NCI-H1417 (cell line): Measurements from ENCODE around the gene FAH.
A peak's percentile ranks its signal among the peaks of the same experiment; 100 is the strongest.

Source experiments
- DNase-seq, 3 experiments: peaks; one replicate each; lab custom pipeline; 2025; lab: John Stamatoyannopoulos, UW

FAH gene

DNA sequence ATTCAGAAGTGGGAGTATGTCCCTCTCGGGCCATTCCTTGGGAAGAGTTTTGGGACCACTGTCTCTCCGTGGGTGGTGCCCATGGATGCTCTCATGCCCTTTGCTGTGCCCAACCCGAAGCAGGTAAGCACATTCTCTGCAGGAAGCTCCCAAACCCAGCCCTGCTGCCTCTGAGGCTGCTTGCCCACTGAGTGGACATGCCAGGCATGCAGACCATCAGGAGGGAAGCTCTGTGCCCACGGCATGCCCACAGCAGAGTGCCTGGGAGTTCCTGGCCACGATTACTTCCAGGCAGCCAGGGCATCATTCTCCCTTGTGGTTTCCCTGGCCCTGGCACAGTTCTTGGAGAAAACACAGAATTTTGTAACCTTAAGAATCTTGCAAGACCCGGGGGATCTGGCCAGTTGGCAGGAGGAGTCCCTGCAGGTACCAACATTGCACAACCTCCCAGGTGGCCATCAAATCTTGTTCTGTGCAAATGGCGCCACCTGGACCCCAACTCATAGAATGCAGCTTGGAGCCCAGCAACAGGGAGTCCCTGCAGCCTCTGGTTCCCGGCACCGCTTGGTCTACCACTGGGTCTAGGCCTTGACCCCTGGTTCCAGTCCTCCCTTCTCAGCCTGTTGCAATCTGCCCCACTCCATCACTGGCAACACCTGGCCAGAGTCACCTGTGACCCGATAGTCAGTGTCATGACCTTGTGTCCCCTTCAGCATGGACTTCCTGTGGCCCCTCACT, 20.4 kb downstream of the FAH start:
- DNase-seq, result peak; percentile 29 to 87 (median 70)

DNA sequence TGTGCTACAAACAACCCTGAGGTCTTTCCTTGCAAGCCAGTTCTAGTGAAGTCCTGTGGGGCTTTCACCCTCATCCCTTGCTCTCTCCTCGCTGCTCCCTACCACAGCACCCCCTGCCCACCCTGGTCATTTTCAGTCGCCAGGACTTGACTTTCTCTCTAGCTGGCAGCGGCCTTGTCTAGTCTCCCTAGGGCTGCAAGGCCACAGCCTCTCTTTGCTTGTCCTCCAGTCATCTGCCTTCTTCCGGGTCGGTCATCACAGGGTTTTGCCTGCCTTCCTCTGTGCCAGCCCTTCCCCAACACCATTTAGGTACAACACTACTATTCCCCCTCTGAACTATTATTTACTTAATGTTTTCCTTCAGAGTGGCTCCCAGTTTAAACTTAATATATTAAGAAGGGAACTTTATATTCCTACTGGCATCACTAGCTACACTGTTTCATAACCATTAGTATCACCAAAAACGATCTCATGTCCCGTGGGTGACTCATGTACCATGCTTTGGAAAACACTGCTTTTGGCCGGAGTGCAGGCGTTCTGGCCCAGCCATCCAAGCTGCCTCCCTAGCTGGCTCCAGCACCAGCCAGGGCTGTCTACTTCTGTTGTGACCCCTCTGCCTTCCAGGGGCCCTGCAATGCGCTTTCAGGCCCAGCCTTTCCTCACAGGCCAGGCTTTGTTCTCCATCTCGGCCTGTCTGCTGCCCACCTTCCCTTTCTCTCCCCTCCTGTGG, 21.4 kb downstream of the FAH start:
- DNase-seq, result no peak

DNA sequence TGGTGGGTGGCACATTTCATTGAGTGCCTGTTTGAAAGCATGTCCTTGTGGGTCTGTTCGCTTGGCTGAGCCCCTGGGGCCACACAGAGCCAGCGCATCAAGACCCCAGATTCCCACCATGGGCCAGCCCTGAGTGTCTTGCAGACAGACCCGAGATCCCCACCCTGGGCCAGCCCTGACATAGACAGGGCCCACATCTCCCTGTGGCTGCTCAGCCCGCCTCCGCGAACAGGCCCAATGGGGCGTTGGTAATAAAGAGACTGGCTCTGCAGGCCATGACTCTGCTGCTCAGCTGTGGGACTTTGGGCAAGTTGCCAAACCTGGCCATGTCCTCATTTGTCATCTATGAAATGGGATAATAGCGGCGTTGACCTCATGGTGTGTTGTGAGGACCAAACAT, 22.6 kb downstream of the FAH start:
- no peak for DNase-seq

DNA sequence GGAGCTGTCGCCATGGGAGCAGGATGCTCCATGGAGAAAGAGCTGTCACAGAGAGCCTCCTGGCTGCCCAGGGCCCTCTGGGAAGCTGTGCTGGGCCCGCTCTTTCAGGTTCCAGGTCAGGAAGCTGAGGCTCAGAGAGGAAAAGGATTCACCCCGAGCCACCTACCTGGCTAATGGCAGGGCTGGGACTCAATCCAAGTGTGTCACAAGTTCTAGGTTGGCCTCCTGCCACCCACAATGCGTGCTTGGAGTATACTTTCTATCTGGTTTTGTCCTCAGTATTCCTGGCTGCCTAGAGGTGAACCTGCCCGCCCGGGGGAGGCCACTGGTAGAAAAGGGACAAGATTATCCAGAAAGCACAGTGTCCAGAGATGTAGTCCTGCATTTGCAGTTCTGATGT, 23.6 kb downstream of the FAH start:
- DNase-seq, result no peak

DNA sequence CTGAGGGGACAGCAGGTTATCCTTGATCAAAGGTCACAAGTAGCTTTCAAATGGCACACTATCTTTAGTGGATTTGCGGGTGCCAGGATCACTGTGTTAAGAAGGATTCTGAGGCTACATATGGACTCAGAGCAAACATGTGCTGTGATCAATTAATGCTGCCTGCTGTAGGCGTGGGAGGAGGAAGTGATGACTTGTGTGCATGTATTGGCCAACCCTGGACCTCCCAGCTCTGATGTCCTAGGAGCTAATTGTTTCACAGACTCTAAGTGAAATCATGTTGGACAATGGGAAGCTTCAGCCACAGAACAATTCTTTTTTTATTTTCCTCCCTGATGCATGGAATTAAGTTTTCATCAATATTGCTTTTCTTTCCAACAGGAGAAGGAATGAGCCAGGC, 24.4 kb downstream of the FAH start:
- no peak for DNase-seq

DNA sequence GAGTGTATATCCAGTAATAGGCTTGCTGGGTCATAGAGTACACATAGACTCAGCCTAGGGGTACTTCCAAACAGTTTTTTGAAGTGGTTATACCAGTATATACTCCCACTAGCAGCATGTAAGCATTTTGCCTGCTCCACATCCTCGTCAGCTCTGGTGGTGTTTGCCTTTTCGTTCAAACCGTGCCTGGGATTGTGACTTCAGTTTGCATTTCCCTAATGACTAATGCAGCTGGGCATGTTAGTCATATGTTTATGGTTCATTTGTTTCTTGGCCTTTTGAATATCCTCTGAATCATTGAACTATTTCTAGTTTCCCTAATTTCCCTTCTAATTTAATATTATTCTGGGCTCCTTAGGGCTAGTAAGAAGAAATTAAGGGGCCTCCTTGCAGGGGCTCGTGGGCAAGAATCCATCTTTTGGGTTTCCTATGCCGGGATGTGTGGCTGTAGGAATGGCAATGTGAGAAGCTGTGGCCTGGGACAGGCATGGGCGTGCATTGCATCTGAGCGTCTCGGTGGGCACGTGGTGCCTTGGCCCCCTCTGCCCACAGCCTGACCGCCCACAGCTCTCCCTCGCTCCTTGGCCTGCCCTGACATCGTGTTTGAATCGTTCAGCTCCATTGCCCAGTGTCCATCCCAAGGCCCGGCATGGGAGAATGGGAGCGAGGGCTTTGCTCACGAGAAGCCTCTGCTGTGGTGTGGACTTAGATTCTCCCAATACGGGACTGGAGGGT, 26.4 kb downstream of the FAH start:
- no peak for DNase-seq

DNA sequence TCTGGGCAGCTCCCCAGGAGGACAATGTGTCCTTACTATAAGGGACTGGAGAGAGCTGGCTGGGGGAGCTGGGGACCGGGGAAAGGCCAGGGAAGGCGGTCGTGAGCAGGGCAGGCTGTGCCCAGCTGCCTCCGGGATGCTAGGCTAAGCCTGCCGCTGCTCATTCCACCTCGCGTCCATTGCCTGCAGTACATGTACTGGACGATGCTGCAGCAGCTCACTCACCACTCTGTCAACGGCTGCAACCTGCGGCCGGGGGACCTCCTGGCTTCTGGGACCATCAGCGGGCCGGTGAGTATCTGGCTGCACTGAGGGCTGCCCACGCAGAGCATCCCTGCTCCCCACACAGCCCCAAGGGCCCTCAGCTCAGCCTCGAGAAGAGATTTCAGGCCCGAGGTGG, 27.1 kb downstream of the FAH start:
- no peak for DNase-seq

DNA sequence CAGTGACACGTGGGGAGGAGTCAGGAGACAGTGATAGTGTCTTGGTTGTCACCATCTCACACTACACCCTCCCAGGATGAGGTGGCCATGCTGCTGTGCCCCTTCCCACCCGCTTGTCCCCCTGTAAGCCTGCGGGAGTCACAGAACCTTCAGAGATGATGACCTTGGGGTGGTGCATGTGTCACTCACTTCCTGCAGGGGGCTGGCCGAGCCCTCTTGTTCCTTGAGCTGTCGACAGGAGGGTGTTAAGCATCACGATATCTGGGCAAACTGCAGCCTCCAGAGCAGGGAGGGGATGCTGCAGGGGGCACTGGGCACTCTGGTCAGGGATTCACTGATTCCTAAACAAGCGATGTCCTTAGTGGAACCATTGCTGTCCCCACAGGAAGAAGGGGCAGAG, 27.7 kb downstream of the FAH start:
- DNase-seq, result no peak

DNA sequence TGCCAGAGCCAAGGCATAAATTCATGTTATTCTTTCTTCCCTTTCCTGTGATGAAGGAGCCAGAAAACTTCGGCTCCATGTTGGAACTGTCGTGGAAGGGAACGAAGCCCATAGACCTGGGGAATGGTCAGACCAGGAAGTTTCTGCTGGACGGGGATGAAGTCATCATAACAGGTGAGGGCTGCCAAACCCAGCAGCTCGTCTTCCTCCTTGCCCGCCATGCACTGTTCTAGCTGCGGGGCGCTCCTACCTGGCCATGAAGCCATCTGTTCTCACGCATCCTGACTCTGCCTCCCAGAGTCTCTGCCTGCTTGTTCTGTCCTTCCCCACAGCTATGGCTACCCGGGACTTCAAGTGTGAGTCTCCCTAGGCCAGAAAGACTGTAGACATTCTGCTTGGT, 28.2 kb downstream of the FAH start:
- no peak for DNase-seq

DNA sequence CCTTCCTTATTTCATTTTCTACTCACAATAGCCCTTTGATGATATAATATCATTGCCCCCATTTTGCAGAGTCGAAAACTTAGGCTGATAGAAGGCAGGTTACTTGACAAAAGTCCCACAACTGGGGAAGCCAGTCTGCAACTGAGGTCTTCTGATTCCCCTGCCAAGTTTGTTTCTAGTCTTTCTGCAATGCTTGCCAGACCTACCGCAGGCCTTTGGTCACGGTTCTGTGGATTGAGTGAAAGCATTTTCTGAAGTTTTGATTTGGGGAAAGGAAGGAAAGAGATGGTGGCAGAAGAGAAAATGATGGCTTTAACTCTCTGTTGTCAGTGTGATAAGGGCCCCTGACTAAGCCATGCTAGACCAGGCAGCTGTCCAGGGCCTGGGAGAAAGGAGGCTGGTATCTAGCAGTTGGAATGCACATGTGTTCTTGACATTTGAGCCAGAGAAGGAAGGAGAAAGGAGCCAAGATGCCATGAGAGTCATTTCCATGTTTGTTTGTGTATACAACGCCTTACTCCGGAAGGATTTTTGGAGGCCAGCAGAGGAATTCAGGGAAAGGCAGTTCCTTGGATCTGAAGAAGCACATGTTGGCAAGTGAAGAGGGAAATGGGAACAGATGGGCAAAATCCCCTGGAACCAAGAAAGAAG, 29.9 kb downstream of the FAH start:
- DNase-seq, result no peak

DNA sequence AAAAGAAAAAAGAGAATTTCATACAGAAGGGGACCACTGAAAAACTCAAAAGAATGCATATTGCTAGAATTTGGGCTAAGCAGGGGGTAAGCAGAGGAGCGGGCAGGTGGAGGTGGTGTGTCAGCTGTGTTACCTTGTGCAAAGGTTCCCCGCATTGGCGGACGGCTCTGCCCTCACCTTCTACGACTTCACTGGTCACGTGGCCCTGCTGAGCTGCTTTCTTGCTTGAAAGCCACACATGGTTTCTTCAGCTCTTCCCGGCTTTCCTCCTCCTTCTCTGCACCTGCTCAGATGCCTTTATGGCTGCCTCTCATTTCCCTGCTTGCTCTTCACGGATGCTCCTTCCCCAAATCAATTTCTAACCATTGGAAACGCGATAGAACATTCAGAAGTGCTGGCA, 30.5 kb downstream of the FAH start:
- no peak for DNase-seq

DNA sequence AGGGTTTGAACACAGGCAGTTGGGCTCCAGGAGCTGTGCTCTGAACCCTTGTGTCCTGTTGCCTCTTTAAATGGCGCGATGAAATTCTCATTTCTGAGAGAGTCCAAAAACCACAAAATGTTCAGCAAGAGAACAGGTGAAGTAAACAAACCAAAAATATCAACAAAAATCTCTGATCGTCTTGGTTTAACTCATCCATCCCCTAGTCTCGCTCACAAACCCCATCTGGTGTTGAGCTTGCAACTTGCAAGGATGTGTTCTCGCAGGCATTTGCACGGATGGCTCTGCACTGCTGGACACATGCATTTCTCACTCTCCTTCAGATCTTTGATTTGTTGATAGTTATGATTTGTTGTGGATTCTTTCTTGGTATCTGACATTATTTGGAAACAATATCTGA, 31.1 kb downstream of the FAH start:
- peak in 1 of 3 experiments; percentile 13 for DNase-seq

DNA sequence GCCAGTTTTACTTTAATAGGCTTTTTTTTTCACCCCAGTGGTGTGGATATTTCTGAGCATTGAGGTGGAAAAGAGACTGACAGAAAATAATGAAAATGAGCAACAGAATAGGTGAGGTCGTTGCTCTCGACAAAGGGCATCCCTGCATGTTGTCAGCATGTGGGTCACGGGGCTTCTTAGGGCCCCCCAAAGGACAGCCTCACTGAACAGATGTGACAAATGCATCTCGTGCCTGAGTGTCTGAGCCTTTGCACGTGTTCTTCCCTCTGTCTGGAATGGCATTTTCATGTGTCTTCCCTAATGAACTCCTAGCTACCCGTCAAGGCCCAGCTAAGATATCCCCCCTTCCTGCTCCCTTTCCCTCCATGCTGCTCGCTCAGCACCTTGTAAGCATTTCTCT, 31.8 kb downstream of the FAH start:
- no peak for DNase-seq

DNA sequence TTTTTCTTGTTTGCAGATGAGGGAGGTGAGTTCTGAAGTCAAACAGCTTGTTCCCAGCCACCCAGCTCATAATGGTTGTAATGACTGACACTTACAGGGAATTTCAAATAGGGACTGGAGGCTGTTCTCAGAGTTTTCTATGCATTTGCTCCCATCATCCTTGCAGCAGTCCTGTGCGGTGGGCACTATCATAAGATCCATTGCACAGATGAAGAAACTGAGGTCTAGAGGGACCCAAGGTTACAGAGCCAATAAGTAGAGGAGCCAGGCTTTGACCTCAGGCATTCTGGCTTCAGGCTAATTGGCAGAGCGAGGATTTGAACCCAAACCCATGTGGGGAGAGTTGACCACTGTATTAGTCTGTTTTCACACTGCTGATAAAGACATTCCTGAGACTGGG, 32.4 kb downstream of the FAH start:
- DNase-seq, result no peak

DNA sequence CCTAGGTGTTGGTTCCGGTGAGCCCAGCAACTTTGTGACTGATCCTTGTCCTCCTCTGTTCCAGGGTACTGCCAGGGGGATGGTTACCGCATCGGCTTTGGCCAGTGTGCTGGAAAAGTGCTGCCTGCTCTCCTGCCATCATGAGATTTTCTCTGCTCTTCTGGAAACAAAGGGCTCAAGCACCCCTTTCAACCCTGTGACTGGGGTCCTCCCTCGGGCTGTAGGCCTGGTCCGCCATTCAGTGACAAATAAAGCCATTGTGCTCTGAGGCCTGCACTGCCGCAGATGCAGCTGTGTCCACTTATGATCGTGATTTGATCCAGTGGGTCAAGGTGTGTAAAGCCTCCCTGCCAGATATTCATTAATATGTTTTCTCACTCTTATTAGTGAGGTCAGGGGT, 33.3 kb downstream of the FAH start:
- DNase-seq, result no peak

DNA sequence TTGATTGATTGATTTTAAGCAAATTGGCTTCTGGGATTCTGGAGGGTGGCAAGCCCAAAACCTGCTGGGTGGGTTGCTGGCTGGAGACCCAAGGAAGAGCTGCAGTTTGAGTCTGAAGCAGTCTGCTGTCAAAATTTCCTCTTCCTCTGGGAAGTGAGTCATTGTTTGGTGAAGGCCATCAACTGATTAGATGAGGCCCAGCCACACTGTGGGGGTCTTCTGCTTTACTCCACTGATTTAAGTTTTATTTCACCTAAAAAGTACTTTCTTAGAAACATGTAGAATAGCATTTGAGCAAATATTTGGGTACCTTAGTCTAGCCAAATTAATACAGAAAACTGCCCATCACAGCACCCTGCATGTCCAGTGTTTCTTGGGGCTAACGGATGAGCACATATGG, 33.8 kb downstream of the FAH start:
- DNase-seq, result no peak

DNA sequence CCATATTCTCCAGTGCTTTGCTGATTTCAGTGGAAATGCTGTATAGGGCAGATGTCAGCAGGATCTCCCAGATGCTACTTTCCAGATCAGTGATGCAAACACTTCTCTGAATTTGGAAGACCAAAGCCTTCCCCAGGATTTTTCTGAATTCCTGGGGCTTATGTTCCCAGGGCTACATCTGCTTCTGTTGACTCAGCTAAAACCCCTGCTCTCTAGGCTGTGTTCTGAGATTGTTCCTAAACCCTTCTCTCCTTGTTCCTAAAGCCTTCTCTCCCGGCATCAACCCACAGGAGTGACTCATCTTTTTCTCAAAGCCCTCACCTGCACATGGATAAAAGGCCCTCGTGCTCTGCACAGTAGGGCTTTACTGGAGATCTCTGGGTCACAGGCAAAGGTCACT, 35.5 kb downstream of the FAH start:
- DNase-seq, result no peak

DNA sequence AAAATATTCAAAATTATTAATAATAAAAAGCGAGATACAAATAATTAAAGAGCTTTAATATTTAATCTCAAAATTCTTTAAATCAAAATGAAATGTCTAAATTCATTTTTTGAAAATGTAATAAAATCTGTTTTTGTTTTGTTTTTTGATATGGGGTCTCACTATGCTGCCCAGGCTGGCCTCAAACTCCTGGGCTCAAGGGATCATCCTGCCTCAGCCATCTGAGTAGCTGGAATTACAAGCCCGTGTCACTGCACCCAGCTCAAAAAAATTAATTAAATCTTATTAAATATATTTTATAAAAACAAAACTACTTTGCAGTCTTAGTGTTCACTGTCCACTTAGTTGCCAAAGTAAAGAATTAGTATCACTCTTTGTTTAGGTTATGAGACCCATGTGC, 38.4 kb downstream of the FAH start:
- DNase-seq, result no peak

DNA sequence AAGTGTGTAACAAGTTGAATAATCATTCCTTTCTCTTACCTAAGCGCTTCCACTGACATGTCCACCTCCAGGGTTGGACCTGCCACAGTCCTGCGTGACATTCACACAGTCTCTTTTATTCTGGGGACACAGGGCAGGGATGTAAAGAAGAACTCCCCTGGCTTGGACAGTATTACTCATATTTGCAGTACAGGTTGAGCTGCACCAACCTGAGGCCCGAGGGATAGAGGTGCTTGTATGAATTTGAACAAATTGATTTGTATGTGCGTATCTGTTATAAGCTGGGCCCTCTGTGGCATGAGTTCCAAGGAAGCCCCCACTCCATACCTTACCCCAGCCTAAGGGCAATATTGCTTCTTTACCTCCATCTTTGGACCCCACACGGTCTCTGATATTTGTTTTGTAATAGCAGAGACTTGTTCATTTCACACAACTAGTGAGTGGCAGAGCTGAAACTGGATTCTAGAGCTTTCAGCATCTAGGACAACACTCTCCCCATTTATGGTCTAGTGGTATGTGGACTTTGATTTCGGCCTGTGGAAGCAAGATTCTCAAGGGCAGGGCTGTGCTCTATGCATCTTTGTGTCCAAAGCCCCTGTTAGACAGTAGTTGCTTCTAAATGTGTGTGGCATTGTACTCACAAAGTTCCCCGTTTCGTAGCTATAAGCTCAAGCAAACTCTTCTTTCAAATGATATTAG, 39.2 kb downstream of the FAH start:
- no peak for DNase-seq

DNA sequence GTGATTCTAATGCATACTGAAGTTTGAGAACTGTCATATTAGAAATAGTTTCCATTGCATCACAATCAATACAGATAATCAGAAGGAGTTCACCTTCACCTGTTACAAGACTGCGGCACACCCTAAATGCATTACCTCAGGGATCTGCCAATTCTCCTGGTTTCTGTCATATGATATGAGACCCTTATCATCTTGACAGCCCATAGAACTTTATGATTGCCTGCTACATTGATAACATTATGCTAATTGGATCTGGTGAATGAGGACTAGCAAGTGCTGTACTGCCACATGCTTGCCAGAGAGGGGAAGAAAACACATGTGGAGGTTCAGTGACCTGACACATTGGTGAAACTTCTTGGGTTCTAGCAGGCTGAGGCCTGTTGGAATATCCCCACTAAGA, 41.4 kb downstream of the FAH start:
- no peak for DNase-seq

DNA sequence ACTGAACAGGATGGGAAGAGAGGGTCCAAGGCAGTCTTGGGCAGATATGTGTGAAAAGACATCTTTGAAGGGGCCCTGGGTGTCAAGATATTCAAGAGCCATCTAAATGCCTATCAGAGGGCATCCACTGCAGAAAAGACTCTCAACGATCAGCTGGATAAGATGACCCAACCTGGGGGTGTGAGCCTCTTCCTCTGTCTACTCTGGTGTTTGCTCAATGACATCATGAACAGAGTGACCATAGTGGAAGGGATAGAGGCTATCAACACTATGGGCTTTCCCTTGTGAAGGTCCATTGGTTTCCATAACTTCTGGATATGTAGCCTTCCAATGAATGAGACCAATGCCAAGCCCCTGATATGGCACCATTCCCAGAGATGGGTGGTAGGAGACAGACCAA, 42.1 kb downstream of the FAH start:
- DNase-seq, result no peak

DNA sequence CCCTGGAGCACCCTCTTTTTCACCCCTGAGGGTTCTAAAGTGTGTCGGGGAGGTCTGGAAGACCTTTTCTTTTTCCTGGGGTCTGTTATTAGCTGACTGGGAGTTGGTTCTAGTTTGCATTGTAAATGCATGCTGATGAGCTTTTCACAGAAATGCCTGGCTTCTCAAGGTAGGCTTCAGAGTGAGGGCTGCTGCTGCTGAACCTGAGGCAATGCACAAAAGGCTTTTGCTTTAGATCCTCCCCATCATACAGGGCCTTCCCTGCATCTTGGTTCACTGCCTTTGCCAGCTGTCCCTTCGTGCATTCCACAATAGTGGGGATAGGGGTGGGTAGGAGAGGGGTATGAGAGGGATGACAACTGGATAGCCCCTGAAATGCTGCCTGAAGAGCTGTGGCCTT, 46.6 kb downstream of the FAH start:
- no peak for DNase-seq
